Adrenal gland (tissue), 5 donors: Measurements from ENCODE around the gene ASTN2.

Experiments
- CTCF ChIP-seq, 6 experiments: fragments of 450-650 bp in 4 of 6; fragments of 200-600 bp in 2 of 6; sonication (generic) in 1 of 6; IDR thresholded peaks; 1 replicate in 5 of 6; 2 replicates in 1 of 6; pipeline versions ENCODE4 v1.5.1 to v1.8.0; 2016 to 2021; ENCODE audit warnings: antibody characterized with exemption in 6 of 6, mild to moderate bottlenecking in 2 of 6, moderate library complexity in 1 of 6
- POLR2A ChIP-seq, 2 donors: fragments of 450-650 bp; IDR thresholded peaks; one replicate each; pipeline ENCODE4 v1.6.1; 2017; ENCODE audit warnings: antibody characterized with exemption in 2 of 2, mild to moderate bottlenecking in 2 of 2, moderate library complexity in 1 of 2
- donor health status: DM: no; HTN: no; CAD: no.

DNA sequence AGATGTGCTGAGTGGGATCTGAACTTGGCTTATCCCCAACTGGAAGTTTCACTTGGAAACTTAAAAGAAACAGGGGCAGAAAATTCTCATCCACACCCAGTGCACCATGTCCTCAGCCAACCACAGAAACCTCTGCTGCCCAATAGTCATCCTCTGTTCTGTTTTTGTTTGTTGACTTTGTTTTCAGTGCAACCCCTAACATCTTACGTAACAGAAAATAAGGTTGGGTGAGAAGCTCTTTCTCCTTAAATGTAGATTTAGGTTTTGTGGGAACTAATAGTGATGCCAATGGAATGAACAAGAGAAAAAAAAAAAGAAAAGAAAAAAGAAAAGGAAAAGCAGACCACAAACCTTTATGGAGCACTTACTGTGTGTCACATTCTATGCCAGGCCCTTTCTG is 998.4 kb downstream of the ASTN2 start:
- TF ChIP-seq CTCF (IDR thresholded peaks at IDR 0.05), result no peak
- TF ChIP-seq POLR2A (IDR thresholded peaks at IDR 0.05), result no peak
